BJ (cell line): ENCODE results near the gene LRP3. TPM values are rescaled to one million over a fixed set of nuclear protein-coding genes. Genes with fewer than 3 reads are reported as not detected.

Source experiments
- CTCF ChIA-PET: fragments of 350-600 bp; formaldehyde crosslinking; extraction: SDS; loops from one replicate; lab custom pipeline; 2021; ENCODE audit warnings: antibody characterized with exemption, inconsistent platforms; lab: Yijun Ruan, JAX
- POLR2A ChIA-PET: fragments of 300-600 bp; sonication (Branson Sonifier 250); formaldehyde crosslinking; extraction: SDS; loops from one replicate; lab custom pipeline; 2021; ENCODE audit warnings: antibody characterized with exemption; lab: Charles Lee
- DNase-seq: peaks from one replicate; pipeline ENCODE4 v3.0.0-alpha.2; 2011; ENCODE audit warnings: low read depth
- H3K27me3 ChIP-seq: 2 replicates; pipeline ENCODE4 v1.6.0; 2011; ENCODE audit warnings: low read length; ENCODE audit not compliant: control insufficient read depth, insufficient read depth
- H3K36me3 ChIP-seq: 2 replicates; pipeline ENCODE4 v1.5.1; 2011; ENCODE audit warnings: low read length; ENCODE audit not compliant: control insufficient read depth, insufficient read depth
- H3K4me3 ChIP-seq: 2 replicates; pipeline ENCODE4 v1.5.1; 2011; ENCODE audit warnings: low read depth, mild to moderate bottlenecking, control low read depth, low read length
- CTCF ChIP-seq: IDR thresholded peaks from 2 replicates; pipeline ENCODE4 v1.5.1; 2011; ENCODE audit warnings: low read depth, mild to moderate bottlenecking, control low read depth, inconsistent platforms, low read length, moderate library complexity; ENCODE audit not compliant: insufficient read depth
- polyA plus RNA-seq: library from polyadenylated mRNA; depleted of rRNA; stranded (reverse); fragments of >200 nt; gene quantifications from 2 replicates; pipeline ENCODE4 v1.2.3, GENCODE V29; 2011

Gene LRP3
- polyA plus RNA-seq, 1 experiment: 16.1 TPM

DNA sequence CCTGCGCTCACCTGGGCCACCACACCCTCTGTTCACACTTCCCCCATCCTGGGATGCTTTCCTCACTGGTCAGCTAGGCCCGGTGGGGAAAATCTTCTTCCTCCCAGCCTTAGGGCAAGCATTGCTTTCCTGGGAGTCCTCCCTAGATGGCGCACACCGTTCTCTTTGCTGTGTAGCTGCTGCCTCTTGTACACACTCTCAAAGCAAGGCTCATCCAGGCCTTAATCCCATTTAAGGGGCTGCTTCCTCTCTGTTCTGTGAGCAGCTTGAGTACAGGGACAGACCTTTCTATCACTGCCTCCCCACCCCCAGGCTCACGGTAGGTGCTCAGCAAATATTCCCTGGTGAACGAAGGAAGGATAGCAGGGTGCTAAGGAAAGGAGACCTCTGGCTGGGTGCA lies 20.5 kb downstream of the LRP3 start:
- H3K27me3 ChIP-seq: no peaks in the 10 kb centered on the region
- ChIA-PET CTCF (interaction anchor here (0.8 to 2.0 kb wide), 4 partner anchors 9 to 192 kb away, joined by 3 to 6 read pairs (median 5); no protein-coding TSS in a partner anchor), POLR2A (no interaction called here)
- DNase-seq: no peak
- no peaks in the 10 kb centered on the region for H3K36me3 ChIP-seq
- no peak overlapping the region for H3K4me3 ChIP-seq
- TF ChIP-seq CTCF: peak; percentile 53

DNA sequence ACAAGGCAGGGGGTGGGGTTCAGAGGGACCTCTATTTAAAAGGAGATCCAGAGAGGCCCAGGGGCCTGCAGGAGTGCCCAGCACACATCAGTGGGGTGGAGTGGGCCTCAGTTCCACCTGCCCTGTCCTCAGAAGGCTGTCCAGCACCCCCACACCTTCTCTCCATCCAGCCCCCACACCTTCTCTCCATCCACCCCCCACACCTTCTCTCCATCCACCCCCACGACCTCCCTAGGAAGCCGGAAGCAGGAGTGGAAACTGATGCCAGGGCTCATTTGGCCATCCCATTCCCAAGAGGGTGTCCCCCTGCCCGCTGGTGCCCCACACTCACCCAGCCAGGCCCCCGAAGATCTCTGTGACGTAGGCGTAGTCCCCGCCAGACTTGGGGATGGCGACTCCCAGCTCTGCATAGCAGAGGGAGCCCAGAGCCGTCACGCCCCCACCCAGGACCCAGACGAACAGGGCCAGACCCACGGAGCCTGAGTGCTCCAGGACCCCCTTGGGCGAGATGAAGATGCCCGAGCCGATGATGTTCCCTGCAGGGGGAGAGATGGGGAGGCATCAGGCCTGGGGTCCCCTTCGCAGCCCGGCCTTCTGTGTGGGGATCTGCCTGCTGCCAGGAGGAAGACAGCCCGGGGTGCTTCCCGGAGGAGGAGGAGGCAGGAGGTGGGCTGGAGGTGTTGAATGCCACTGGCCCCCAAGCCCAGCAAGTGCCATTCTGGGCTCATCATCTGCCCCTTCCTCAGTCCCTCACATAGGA lies 21.5 kb downstream of the LRP3 start:
- Histone ChIP-seq H3K4me3 (no peak overlapping the region), H3K27me3 (no peaks in the 10 kb centered on the region), H3K36me3 (no peaks in the 10 kb centered on the region)
- ChIA-PET CTCF (interaction anchor here (2.0 kb wide), 1 partner anchor 8 kb away, joined by 6 read pairs; no protein-coding TSS in a partner anchor), POLR2A (no interaction called here)
- DNase-seq: no peak
- no peak for TF ChIP-seq CTCF

- DNase-seq: no peak
- Histone ChIP-seq H3K27me3 (no peaks in the 10 kb centered on the region; the same call in 1 of the 2 replicates), H3K4me3 (no peak overlapping the region), H3K36me3 (no peaks in the 10 kb centered on the region)
- ChIA-PET CTCF (interaction anchor here (2.4 kb wide), 1 partner anchor 19 kb away, joined by 6 read pairs; no protein-coding TSS in a partner anchor), POLR2A (no interaction called here)
- TF ChIP-seq CTCF: no peak
Observed at GRCh38 chr19:33216198-33216830, 22.2 kb downstream of the LRP3 start.

DNA sequence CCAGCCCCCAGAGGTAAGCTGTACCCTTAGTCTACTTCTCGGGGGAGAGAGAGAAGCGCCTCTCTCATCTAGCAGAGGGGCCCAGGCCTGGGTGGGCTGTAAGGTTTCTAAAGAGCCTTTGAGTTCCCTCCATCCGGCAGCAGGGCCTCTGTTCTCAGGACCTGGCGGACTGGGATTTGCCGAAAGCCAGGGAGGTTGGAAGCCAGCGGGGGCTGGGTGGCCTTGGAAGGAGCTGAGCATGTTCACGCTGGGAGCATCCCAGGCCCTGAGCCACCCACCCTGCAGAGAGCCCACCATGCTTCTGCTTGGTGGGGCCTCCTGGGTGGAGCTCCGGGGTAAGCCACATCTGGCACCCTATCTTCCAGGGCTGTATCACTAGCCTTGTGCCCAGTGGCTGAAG lies 23.8 kb downstream of the LRP3 start:
- POLR2A ChIA-PET: no interaction called here
- H3K36me3 ChIP-seq: no peaks in the 10 kb centered on the region
- H3K27me3 ChIP-seq: peaks cover 3% of the 10 kb centered on the region; the same call in 1 of the 2 replicates
- CTCF ChIA-PET: interaction anchor here (0.6 to 2.4 kb wide), 3 partner anchors 9 to 1463 kb away, joined by 3 to 6 read pairs (median 4); no protein-coding TSS in a partner anchor
- no peak for DNase-seq
- no peak for TF ChIP-seq CTCF
- H3K4me3 ChIP-seq: no peak overlapping the region

GRCh38 chr19:33219261-33219815 lies 25.2 kb downstream of the LRP3 start:
- DNase-seq: no peak
- Histone ChIP-seq H3K27me3 (peaks cover 8% of the 10 kb centered on the region), H3K4me3 (no peak overlapping the region), H3K36me3 (no peaks in the 10 kb centered on the region)
- CTCF ChIA-PET: no interaction called here
- POLR2A ChIA-PET: no interaction called here
- TF ChIP-seq CTCF: peak; percentile 32
